ENCODE results near the gene PPP1R15B.

The PPP1R15B gene

GRCh38 chr1:204362984-204363334 lies 48.7 kb downstream of the PPP1R15B start:
- H3K4me3 Mint-ChIP-seq: peak overlapping the region; percentile 57
- peaks cover 3% of the 10 kb centered on the region for H3K27me3 Mint-ChIP-seq
- H3K4me1 Mint-ChIP-seq (ENCODE audit: low read depth): peaks cover 33% of the 10 kb centered on the region
- no peaks in the 10 kb centered on the region for H3K36me3 Mint-ChIP-seq (ENCODE audit: low read depth)
- no peak for DNase-seq
- H3K27ac Mint-ChIP-seq: peak overlapping the region; percentile 86
- no peaks in the 10 kb centered on the region for H3K9me3 Mint-ChIP-seq

GRCh38 chr1:204361781-204362180 lies 49.8 kb downstream of the PPP1R15B start:
- peaks cover 33% of the 10 kb centered on the region for H3K4me1 Mint-ChIP-seq (ENCODE audit: low read depth)
- DNase-seq: no peak
- H3K4me3 Mint-ChIP-seq: no peak overlapping the region
- H3K9me3 Mint-ChIP-seq: no peaks in the 10 kb centered on the region
- peaks cover 3% of the 10 kb centered on the region for H3K27me3 Mint-ChIP-seq
- H3K27ac Mint-ChIP-seq: no peak overlapping the region
- H3K36me3 Mint-ChIP-seq (ENCODE audit: low read depth): no peaks in the 10 kb centered on the region

- DNase-seq: no peak
- Mint-ChIP-seq H3K4me1 (ENCODE audit: low read depth) (peaks cover 33% of the 10 kb centered on the region), H3K27me3 (peaks cover 3% of the 10 kb centered on the region), H3K4me3 (no peak overlapping the region), H3K36me3 (ENCODE audit: low read depth) (no peaks in the 10 kb centered on the region), H3K27ac (no peak overlapping the region), H3K9me3 (no peaks in the 10 kb centered on the region)
Measured at GRCh38 chr1:204361341-204361771, 50.3 kb downstream of the PPP1R15B start.

GRCh38 chr1:204360314-204360713 lies 51.3 kb downstream of the PPP1R15B start:
- peaks cover 3% of the 10 kb centered on the region for H3K27me3 Mint-ChIP-seq
- no peak overlapping the region for H3K4me3 Mint-ChIP-seq
- H3K36me3 Mint-ChIP-seq (ENCODE audit: low read depth): no peaks in the 10 kb centered on the region
- no peaks in the 10 kb centered on the region for H3K9me3 Mint-ChIP-seq
- peaks cover 32% of the 10 kb centered on the region for H3K4me1 Mint-ChIP-seq (ENCODE audit: low read depth)
- no peak overlapping the region for H3K27ac Mint-ChIP-seq
- DNase-seq: no peak

GRCh38 chr1:204359474-204360255 lies 52.0 kb downstream of the PPP1R15B start, which contains the start of gene PLEKHA6:
Gene PLEKHA6 (minus strand): TSS chr1:204359929. CDS start chr1:204273727, 86,202 bp downstream.
- Mint-ChIP-seq H3K4me3 (no peak within 1 kb of the TSS), H3K27ac (no peak within 1 kb of the TSS), H3K27me3 (peaks cover 3% of the 10 kb centered on the region), H3K4me1 (ENCODE audit: low read depth) (peaks cover 25% of the 10 kb centered on the region), H3K9me3 (no peaks in the 10 kb centered on the region), H3K36me3 (ENCODE audit: low read depth) (no peaks in the 10 kb centered on the region)
- no peak for DNase-seq

- DNase-seq: no peak
- no peaks in the 10 kb centered on the region for H3K36me3 Mint-ChIP-seq (ENCODE audit: low read depth)
- H3K27ac Mint-ChIP-seq: no peak overlapping the region
- H3K4me3 Mint-ChIP-seq: no peak overlapping the region
- H3K27me3 Mint-ChIP-seq: peaks cover 3% of the 10 kb centered on the region
- no peaks in the 10 kb centered on the region for H3K9me3 Mint-ChIP-seq
- H3K4me1 Mint-ChIP-seq (ENCODE audit: low read depth): peaks cover 19% of the 10 kb centered on the region
Measured at GRCh38 chr1:204359131-204359473, 52.5 kb downstream of the PPP1R15B start.

- DNase-seq: no peak
- H3K27me3 Mint-ChIP-seq: peaks cover 3% of the 10 kb centered on the region
- H3K4me3 Mint-ChIP-seq: no peak overlapping the region
- H3K36me3 Mint-ChIP-seq (ENCODE audit: low read depth): no peaks in the 10 kb centered on the region
- peaks cover 14% of the 10 kb centered on the region for H3K4me1 Mint-ChIP-seq (ENCODE audit: low read depth)
- H3K27ac Mint-ChIP-seq: no peak overlapping the region
- no peaks in the 10 kb centered on the region for H3K9me3 Mint-ChIP-seq
Measured at GRCh38 chr1:204358605-204359004, 53.0 kb downstream of the PPP1R15B start.

- Mint-ChIP-seq H3K4me3 (no peak overlapping the region), H3K27me3 (peaks cover 3% of the 10 kb centered on the region), H3K9me3 (no peaks in the 10 kb centered on the region), H3K27ac (no peak overlapping the region), H3K4me1 (ENCODE audit: low read depth) (peaks cover 7% of the 10 kb centered on the region), H3K36me3 (ENCODE audit: low read depth) (no peaks in the 10 kb centered on the region)
- no peak for DNase-seq
Measured at GRCh38 chr1:204357551-204358490, 53.8 kb downstream of the PPP1R15B start.

GRCh38 chr1:204356997-204357396 lies 54.6 kb downstream of the PPP1R15B start:
- no peak for DNase-seq
- H3K27me3 Mint-ChIP-seq: peaks cover 3% of the 10 kb centered on the region
- H3K36me3 Mint-ChIP-seq (ENCODE audit: low read depth): no peaks in the 10 kb centered on the region
- H3K9me3 Mint-ChIP-seq: no peaks in the 10 kb centered on the region
- no peak overlapping the region for H3K4me3 Mint-ChIP-seq
- no peak overlapping the region for H3K27ac Mint-ChIP-seq
- H3K4me1 Mint-ChIP-seq (ENCODE audit: low read depth): peaks cover 4% of the 10 kb centered on the region

- Mint-ChIP-seq H3K27ac (no peak overlapping the region), H3K27me3 (peaks cover 6% of the 10 kb centered on the region), H3K4me1 (ENCODE audit: low read depth) (peaks cover 8% of the 10 kb centered on the region), H3K9me3 (no peaks in the 10 kb centered on the region), H3K36me3 (ENCODE audit: low read depth) (no peaks in the 10 kb centered on the region), H3K4me3 (no peak overlapping the region)
- DNase-seq: no peak
Measured at GRCh38 chr1:204355913-204356312, 55.7 kb downstream of the PPP1R15B start.

GRCh38 chr1:204354579-204354978 lies 57.0 kb downstream of the PPP1R15B start:
- Mint-ChIP-seq H3K36me3 (ENCODE audit: low read depth) (no peaks in the 10 kb centered on the region), H3K27ac (no peak overlapping the region), H3K4me1 (ENCODE audit: low read depth) (peaks cover 4% of the 10 kb centered on the region), H3K4me3 (no peak overlapping the region), H3K27me3 (peaks cover 2% of the 10 kb centered on the region), H3K9me3 (no peaks in the 10 kb centered on the region)
- no peak for DNase-seq
